A673 (cell line): ENCODE data around the gene PBX1.

Experiments used
- EZH2 ChIP-seq: fragments of 200-600 bp; sonication (generic); IDR thresholded peaks from 2 replicates; pipeline ENCODE4 v1.6.1; 2017; ENCODE audit warnings: borderline replicate concordance, low read depth, mild to moderate bottlenecking, mixed read lengths, antibody characterized with exemption, low read length; ENCODE audit not compliant: poor library complexity, severe bottlenecking
- TF ChIP-seq, protein P1 (sequence below): fragments of 300-800, 200-600 bp; sonication (generic); conservative IDR thresholded peaks from 2 replicates; pipeline ENCODE4 v1.5.1; 2017; ENCODE audit warnings: low read depth, mild to moderate bottlenecking, antibody characterized with exemption, low read length, moderate library complexity, mixed read lengths

DNA sequence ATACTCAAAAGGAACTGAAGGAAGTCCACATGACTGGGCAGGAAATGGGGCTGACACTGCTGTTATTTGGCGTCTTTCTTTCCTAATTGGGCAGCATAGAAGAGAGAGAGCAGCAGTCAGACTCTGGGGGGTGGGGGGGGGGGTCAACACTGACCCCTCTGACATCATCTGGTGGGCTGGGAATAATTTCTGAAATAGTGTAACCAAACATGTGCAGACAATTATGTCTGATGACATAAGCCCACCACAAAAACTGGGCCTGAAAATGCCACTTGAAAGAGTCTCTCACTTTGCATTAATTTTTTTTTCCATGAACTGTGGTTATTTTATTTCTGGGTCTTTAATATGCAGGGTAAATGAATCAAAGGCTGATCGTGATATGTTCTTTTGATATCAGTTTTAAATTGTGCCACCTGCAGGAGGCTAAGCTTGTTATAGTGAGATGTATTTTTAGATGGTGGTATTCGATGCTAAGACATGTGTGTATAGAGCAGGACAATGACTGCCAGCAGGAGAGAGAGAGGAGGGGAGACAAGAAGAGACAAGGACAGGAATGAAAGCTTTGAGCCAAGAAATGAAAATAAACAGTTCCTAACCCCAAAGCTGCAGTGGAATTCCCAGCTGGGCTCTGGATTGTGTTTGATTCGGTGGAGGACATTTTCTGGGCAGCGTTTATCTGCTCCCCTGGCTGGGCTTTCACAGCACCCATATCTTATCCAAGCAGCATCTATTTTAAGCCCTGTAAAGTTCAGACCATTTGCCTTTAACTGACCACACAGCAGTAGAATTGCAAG, 264.7 kb downstream of the PBX1 start:
- TF ChIP-seq, protein P1, sequence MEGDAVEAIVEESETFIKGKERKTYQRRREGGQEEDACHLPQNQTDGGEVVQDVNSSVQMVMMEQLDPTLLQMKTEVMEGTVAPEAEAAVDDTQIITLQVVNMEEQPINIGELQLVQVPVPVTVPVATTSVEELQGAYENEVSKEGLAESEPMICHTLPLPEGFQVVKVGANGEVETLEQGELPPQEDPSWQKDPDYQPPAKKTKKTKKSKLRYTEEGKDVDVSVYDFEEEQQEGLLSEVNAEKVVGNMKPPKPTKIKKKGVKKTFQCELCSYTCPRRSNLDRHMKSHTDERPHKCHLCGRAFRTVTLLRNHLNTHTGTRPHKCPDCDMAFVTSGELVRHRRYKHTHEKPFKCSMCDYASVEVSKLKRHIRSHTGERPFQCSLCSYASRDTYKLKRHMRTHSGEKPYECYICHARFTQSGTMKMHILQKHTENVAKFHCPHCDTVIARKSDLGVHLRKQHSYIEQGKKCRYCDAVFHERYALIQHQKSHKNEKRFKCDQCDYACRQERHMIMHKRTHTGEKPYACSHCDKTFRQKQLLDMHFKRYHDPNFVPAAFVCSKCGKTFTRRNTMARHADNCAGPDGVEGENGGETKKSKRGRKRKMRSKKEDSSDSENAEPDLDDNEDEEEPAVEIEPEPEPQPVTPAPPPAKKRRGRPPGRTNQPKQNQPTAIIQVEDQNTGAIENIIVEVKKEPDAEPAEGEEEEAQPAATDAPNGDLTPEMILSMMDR: no peak
- TF ChIP-seq EZH2: no peak
